HG03457 (cell line): ENCODE results near the gene GCGR.

Experiments used
- ATAC-seq: cut with Tn5 transposase; IDR thresholded peaks from one replicate; pipeline ENCODE4 v1.9.1; 2021; ENCODE audit warnings: moderate number of reproducible peaks; ENCODE audit not compliant: unreplicated experiment

GCGR gene

GRCh38 chr17:81803728-81804558 is at the start of gene GCGR:
TSS of gene GCGR (plus strand) at chr17:81804150. CDS start at chr17:81809019, 4,869 bp downstream.
- ATAC-seq, result no peak

- no peak for ATAC-seq
Measured at GRCh38 chr17:81792675-81793615, 11.0 kb upstream of the GCGR start.

DNA sequence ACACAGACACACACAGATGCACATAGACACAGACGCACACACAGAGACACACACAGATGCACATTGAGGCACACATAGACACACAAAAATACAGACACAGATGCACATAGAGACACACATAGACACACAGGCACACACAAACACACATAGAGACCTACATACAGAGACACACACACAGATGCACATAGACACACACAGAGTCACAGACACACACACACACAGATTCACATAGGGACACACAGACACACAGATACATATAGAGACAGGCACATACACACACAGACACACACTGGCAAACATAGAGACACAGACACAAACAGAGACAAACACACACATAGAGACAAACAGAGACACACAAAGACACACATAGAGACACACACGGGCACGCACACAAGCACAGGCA is 9.9 kb upstream of the GCGR start:
- no peak for ATAC-seq

GRCh38 chr17:81794509-81794908 is 9.4 kb upstream of the GCGR start:
- no peak for ATAC-seq

DNA sequence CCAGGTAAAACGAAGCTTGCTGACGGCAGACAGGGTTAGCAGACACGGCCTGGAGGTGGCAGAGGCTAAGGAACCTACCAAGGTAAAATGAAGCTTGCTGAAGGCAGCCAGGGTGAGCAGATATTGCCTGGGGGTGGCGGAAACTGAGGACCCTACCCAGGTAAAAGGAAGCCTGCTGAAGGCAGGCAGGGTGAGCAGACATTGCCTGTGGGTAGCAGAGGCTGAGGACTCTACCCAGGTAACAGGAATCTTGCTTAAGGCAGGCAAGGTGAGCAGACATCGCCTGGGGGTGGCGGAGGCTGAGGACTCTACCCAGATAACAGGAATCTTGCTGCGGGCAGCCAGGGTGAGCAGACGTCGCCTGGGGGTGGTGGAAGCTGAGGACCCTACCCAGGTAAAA is 2.6 kb upstream of the GCGR start:
- no peak for ATAC-seq

DNA sequence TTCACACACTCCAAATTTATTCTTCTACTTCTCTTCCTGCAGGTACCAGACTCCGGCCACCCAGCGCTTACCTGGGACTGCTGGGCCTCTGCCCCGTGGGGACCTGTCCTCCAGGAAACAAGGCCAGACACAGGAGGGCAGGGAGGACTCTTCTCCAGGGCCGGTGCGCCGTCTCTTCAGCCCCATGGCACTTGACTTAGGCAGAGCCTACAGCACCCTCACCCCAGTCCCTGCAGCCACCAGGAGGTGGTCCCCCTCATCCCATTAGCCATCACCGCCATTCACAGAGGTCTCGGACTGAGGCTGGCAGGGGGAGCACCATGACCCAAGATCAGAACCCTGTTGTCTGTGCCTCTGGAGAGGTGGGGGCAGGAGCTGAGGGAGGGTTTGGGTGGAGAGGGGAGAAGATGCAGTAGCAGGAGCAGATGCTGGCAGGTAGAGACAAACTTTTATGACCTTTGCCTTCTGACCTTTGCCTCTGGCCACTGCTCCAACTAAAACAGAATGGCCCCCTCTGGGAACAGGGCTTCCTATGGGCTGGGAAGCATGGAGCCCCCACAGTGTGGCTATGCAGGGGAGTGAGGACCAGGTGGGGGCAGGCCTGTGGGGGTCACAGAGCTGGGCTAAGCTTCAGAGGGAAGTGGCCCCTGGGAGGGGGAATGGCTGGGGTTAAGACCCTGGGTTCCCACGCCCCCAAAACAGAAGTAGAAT is 1.7 kb upstream of the GCGR start:
- ATAC-seq, result no peak

DNA sequence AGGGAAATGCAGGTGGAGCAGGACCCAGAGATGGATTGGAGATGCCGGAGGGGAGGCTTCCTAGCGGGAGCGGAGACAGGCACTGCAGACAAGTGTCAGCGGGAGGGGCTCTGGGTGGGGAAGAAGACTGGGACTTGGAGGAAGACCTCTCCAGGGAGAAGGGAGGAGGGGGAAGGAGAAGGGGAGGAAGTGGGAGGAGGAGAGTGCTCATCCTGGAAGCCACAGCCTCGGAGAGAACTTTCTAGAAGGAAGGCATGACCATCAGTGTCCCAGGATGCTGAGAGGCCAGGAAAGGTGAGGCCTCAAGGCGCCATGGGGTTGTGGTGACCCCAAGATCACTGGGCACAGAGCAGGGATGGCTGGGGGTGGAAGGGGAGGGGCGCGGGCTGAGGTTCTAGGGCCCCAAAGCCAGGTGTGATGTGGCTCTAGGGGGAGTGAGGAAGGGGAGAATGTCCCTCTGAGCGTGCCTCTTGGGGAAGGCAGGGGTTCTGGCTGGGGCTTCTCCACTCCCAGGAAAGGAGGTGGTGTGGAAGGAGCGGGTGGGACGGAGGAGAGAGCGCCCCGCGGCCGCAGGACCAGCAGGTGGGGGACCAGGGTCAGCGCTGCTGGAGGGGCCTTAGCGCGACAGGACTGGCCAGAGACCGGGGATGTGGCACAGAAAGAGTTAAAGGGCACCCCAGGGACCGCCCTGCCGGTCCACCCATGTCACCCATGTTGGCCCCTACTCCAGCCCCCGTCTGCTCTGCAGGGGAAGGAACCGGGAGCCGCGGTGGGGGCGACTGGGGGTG is 900 bp upstream of the GCGR start:
- no peak for ATAC-seq

DNA sequence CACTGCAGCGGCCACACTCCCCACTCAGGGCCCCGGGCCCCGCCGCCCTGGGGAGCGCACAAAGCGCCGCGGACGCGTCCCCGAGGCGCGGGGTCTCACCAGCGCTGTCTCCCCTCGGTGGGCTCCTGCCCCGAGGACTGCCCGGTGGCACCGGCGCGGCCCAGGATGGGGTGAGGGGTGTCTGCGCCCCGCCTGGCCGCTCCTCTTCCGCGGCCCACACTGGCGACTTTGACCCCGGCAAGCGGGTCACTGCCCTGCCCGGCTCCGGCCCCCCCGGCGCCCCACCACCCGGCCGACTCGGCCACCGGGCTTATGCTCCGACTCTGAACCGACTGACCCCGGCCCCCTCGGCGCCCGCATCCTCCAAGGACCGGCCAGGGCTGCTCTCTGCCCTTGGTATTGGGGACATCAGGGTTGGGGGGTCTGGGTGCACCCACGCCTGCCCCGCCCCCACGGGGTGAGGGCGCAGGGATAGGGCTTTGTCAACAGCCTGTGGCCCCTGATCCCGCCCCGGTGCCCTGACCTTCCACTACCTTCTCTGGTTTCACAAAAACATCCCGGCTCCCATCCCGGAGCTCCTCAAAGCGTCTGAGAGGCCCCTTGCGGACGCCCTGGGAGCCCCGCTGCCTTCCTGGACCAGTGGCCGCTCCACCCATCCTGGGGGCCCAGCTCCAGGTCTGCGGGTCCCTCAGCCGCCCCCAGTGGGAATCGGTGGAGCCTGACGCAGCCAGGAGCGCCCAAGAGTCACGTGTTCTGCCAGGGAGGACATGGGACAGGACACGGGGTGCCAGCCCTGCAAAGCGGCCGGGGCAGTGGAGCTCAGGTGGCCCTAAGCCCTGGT is 829 bp downstream of the GCGR start:
- ATAC-seq, result no peak

GRCh38 chr17:81805707-81806460 is 1.9 kb downstream of the GCGR start:
- ATAC-seq, result no peak

DNA sequence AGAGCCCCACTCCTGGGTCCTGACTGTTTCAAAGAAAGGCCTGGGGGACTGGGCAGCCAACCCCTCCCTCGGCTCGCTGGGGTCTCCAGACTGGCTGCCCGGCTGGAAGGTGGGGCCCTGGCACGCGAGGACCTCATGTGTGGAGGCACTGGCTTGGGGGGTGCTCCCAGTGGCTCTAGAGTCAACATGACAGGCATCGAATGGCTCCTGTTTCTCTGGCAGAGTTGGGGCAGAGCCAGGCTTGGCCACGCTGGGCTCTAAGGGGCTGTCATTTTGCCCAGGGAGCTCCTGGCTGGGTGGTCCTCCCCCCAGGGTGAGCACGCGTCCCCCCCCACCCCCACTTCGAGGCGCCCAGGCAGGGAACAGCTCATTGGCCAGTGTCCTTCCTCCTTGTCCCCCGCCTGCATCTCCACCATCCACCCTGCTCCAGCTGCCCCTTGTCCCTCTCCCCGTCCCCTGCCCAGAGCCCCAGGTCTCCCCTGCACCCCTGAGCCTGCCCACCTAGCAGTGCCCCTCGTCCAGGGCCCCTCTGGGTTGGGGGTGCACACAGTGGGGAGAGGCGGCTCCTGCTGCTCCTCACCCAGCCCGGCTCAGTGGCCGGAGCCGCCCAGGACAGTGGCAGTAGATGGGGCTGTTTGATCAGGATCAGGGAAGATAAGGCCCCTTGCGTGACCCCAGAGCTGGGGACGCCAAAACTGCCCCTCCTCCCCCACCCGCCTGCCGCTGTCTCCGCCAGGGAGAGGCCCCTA is 2.7 kb downstream of the GCGR start:
- ATAC-seq, result no peak

DNA sequence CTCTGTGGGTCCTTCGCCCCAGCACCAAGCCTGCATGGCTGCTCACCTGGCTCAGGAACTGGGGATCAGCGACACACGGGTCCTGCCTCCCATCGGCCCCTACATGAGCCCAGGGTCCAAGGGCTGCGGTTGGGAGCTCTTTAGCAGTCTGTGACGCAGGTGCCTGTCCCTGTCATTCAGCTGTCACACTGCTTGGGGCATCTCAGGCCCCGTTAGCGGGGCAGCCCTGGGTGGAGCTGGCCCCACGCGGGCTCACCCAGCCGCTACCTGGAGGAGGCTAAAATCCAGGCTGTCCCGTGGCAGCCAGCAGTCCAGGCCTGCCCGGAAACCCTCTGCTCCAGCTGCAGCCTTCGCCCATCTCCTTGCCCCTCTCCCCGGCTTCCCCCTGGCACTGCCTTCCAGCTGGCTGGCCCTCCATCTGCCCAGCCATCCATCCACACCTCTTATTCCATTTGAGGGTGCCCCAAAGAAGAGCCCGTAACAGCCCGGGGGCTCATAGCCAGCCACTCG is 3.3 kb downstream of the GCGR start:
- ATAC-seq, result no peak

GRCh38 chr17:81807839-81808238 is 3.9 kb downstream of the GCGR start:
- no peak for ATAC-seq

DNA sequence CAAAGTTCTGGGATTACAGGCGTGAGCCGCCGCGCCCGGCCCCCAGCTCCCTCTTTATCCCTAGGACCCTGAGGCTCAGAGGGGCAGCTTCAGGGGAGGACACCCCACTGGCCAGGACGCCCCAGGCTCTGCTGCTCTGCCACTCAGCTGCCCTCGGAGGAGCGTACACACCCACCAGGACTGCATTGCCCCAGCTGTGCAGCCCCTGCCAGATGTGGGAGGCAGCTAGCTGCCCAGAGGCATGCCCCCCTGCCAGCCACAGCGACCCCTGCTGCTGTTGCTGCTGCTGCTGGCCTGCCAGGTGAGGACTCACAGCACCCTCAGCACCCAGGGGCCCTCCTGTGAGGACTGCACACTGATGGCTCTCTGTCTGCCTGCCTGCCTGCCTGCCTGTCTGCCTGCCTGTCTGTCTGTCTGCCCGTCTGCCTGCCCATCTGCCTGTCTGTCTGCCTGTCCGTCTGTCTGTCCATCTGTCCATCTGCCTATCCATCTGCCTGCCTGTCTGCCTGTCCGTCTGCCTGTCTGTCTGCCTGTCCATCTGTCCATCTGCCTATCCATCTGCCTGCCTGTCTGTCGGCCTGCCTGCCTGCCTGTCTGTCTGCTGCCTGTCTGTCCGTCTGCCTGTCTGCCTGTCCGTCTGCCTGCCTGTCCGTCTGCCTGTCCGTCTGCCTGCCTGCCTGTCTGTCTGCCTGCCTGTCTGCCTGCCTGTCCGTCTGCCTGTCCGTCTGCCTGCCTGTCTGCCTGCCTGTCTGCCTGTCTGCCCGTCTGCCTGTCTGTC is 5.0 kb downstream of the GCGR start:
- no peak for ATAC-seq

GRCh38 chr17:81809556-81809998 is 5.6 kb downstream of the GCGR start:
- ATAC-seq, result no peak

GRCh38 chr17:81810476-81810875 is 6.5 kb downstream of the GCGR start:
- no peak for ATAC-seq

DNA sequence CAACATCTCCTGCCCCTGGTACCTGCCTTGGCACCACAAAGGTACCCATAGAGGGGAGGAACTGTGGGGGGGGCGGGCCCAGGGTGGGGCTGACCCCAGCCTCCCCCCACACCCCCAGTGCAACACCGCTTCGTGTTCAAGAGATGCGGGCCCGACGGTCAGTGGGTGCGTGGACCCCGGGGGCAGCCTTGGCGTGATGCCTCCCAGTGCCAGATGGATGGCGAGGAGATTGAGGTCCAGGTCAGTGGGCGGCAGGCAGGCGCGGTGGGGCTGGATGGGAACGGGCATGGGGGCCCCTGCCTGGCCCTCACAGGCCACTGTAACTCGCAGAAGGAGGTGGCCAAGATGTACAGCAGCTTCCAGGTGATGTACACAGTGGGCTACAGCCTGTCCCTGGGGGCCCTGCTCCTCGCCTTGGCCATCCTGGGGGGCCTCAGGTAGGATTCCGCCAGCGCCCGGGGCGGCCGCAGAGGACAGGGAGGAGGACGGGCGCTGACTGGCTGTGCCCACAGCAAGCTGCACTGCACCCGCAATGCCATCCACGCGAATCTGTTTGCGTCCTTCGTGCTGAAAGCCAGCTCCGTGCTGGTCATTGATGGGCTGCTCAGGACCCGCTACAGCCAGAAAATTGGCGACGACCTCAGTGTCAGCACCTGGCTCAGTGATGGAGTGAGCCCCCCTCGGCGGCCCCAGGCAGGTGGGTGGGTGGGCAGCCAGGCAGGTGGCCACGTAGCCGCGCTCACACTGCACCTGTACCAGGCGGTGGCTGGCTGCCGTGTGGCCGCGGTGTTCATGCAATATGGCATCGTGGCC is 7.1 kb downstream of the GCGR start:
- ATAC-seq, result no peak
